GM12878 (cell line): ENCODE results near the gene PCNX1. TPM values are rescaled to one million over a fixed set of nuclear protein-coding genes. Genes with fewer than 3 reads are reported as not detected.
A peak's percentile ranks its signal among the peaks of the same experiment; 100 is the strongest.

Experiments used
- CBX5 ChIP-seq: sonication (generic); IDR thresholded peaks from 2 replicates; pipeline ENCODE4 v1.6.1; 2016; ENCODE audit warnings: low read depth, moderate library complexity, mild to moderate bottlenecking, inconsistent platforms
- EP300 ChIP-seq, 2 experiments: fragments of 150-350 bp in 1 of 2; IDR thresholded peaks; 2 replicates each; pipeline ENCODE4 v1.6.1; 2011 to 2012; ENCODE audit warnings: low read depth in 2 of 2, low read length in 2 of 2, borderline replicate concordance in 1 of 2, improper control_type of control experiment in 1 of 2, inconsistent platforms in 1 of 2; ENCODE audit not compliant: control insufficient read depth in 1 of 2
- GATAD2B ChIP-seq: fragments of 450-650 bp; conservative IDR thresholded peaks from 2 replicates; pipeline ENCODE4 v1.6.1; 2017; ENCODE audit warnings: low read depth, mild to moderate bottlenecking, moderate library complexity
- PAX5 ChIP-seq: IDR thresholded peaks from 2 replicates; pipeline ENCODE4 v1.6.1; 2011; ENCODE audit warnings: low read depth, low read length, borderline replicate concordance
- RB1 ChIP-seq: fragments of 450-650 bp; formaldehyde crosslinking; IDR thresholded peaks from 2 replicates; pipeline ENCODE4 v1.6.1; 2017; ENCODE audit warnings: mild to moderate bottlenecking, borderline replicate concordance
- SIX5 ChIP-seq: IDR thresholded peaks from 2 replicates; pipeline ENCODE4 v1.6.1; 2011; ENCODE audit warnings: mild to moderate bottlenecking, low read depth, low read length, moderate library complexity; ENCODE audit not compliant: severe bottlenecking
- TAF1 ChIP-seq: IDR thresholded peaks from 2 replicates; pipeline ENCODE4 v1.6.1; 2011; ENCODE audit warnings: mild to moderate bottlenecking, low read depth, low read length, borderline replicate concordance
- WRNIP1 ChIP-seq: IDR thresholded peaks from 2 replicates; pipeline ENCODE4 v1.6.1; 2011; ENCODE audit warnings: low read depth, low read length, improper control_type of control experiment, borderline replicate concordance
- ZNF207 ChIP-seq: fragments of 450-650 bp; IDR thresholded peaks from 2 replicates; pipeline ENCODE4 v1.6.1; 2014; ENCODE audit warnings: antibody characterized with exemption, mild to moderate bottlenecking, borderline replicate concordance
- polyA plus RNA-seq, 11 experiments: library from polyadenylated mRNA; depleted of rRNA in 4 of 11; unstranded in 6 of 11; stranded (reverse) in 5 of 11; fragments of >200 nt; fragmentation: Nextera tagmentation in 4 of 11; fragmentation: Illumina TruSeq in 1 of 11; extraction: Ambion mirVana in 4 of 11; extraction: Trizol in 1 of 11; gene quantifications; 1 replicate in 1 of 11; 2 replicates in 10 of 11; pipeline versions ENCODE4 v1.2.1 to v1.2.3, GENCODE V29; 2011 to 2016; ENCODE audit warnings: inconsistent platforms in 2 of 11, missing spikeins in 2 of 11, low read depth in 1 of 11
- total RNA-seq, 4 experiments: library from RNA; depleted of rRNA in 3 of 4; stranded (reverse); fragments of >200 nt in 3 of 4; fragmentation: Illumina TruSeq in 1 of 4; extraction: Trizol in 1 of 4; gene quantifications; 2 replicates each; pipeline versions ENCODE4 v1.2.1 to v1.2.3, GENCODE V29; 2013 to 2021
- TF ChIP-seq, protein P1 (sequence below): IDR thresholded peaks from 2 replicates; pipeline ENCODE4 v1.6.1; 2011; ENCODE audit warnings: borderline replicate concordance, low read depth, mild to moderate bottlenecking, moderate library complexity, low read length; ENCODE audit not compliant: insufficient read depth, poor library complexity, severe bottlenecking
- TF ChIP-seq, protein P2 (sequence below): IDR thresholded peaks from 2 replicates; pipeline ENCODE4 v1.6.1; 2012; ENCODE audit warnings: improper control_type of control experiment, low read depth, low read length; ENCODE audit not compliant: insufficient replicate concordance
- TF ChIP-seq, protein P3 (sequence below): fragments of 450-650 bp; IDR thresholded peaks from 2 replicates; pipeline ENCODE4 v1.6.1; 2017; ENCODE audit warnings: antibody characterized with exemption, mild to moderate bottlenecking, moderate library complexity
- TF ChIP-seq, protein P4 (sequence below): fragments of 450-650 bp; IDR thresholded peaks from 2 replicates; pipeline ENCODE4 v1.6.1; 2017; ENCODE audit warnings: mild to moderate bottlenecking, moderate library complexity

PCNX1 gene
- total and polyA plus RNA-seq, 10 of the 15 experiments (the other 5 are each of a cell fraction or from before 2014, with no cell fraction given) = 4.6 to 53.9 (median 20.5) TPM

DNA sequence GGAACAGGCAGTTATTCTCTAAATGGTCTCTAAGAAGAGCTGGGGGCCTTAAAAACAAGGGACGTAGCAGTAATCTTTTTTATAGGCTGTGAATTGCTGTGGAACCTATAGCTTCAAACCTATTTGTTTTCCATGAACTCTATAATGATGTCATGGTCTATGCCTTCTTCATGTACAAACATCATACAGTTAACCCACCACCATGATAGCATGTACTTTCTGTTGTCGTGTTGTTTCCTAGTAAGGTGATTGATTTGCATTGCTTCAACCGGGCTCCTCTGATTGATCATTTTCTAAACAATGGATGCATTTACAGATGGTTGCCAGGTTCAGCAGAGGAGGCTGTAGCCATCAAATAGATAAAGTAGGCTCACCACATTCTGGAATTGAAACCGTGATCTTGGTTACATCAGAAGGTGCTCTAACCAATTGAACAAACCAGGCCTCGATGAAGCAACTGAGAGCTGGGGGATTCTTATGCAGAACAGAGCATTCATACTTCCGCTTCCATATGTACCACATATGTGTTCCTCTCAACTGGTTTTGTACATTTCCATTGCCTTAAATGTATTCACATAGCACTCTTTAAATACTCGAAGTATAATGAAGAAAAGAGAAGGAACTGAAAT is 25.6 kb upstream of the PCNX1 start (continued):
- TF ChIP-seq, protein P1, sequence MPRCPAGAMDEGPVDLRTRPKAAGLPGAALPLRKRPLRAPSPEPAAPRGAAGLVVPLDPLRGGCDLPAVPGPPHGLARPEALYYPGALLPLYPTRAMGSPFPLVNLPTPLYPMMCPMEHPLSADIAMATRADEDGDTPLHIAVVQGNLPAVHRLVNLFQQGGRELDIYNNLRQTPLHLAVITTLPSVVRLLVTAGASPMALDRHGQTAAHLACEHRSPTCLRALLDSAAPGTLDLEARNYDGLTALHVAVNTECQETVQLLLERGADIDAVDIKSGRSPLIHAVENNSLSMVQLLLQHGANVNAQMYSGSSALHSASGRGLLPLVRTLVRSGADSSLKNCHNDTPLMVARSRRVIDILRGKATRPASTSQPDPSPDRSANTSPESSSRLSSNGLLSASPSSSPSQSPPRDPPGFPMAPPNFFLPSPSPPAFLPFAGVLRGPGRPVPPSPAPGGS = no peak
- TF ChIP-seq, protein P2, sequence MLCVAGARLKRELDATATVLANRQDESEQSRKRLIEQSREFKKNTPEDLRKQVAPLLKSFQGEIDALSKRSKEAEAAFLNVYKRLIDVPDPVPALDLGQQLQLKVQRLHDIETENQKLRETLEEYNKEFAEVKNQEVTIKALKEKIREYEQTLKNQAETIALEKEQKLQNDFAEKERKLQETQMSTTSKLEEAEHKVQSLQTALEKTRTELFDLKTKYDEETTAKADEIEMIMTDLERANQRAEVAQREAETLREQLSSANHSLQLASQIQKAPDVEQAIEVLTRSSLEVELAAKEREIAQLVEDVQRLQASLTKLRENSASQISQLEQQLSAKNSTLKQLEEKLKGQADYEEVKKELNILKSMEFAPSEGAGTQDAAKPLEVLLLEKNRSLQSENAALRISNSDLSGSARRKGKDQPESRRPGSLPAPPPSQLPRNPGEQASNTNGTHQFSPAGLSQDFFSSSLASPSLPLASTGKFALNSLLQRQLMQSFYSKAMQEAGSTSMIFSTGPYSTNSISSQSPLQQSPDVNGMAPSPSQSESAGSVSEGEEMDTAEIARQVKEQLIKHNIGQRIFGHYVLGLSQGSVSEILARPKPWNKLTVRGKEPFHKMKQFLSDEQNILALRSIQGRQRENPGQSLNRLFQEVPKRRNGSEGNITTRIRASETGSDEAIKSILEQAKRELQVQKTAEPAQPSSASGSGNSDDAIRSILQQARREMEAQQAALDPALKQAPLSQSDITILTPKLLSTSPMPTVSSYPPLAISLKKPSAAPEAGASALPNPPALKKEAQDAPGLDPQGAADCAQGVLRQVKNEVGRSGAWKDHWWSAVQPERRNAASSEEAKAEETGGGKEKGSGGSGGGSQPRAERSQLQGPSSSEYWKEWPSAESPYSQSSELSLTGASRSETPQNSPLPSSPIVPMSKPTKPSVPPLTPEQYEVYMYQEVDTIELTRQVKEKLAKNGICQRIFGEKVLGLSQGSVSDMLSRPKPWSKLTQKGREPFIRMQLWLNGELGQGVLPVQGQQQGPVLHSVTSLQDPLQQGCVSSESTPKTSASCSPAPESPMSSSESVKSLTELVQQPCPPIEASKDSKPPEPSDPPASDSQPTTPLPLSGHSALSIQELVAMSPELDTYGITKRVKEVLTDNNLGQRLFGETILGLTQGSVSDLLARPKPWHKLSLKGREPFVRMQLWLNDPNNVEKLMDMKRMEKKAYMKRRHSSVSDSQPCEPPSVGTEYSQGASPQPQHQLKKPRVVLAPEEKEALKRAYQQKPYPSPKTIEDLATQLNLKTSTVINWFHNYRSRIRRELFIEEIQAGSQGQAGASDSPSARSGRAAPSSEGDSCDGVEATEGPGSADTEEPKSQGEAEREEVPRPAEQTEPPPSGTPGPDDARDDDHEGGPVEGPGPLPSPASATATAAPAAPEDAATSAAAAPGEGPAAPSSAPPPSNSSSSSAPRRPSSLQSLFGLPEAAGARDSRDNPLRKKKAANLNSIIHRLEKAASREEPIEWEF = peak; percentile 86
- TF ChIP-seq GATAD2B = no peak
- 0 out of 2 replicates have a peak, but pooled peaks have one; percentile 23 for TF ChIP-seq CBX5
- no peak; the same call in 1 of the 2 replicates for TF ChIP-seq PAX5
- TF ChIP-seq TAF1 = no peak
- no peak for TF ChIP-seq RB1
- TF ChIP-seq, protein P3, sequence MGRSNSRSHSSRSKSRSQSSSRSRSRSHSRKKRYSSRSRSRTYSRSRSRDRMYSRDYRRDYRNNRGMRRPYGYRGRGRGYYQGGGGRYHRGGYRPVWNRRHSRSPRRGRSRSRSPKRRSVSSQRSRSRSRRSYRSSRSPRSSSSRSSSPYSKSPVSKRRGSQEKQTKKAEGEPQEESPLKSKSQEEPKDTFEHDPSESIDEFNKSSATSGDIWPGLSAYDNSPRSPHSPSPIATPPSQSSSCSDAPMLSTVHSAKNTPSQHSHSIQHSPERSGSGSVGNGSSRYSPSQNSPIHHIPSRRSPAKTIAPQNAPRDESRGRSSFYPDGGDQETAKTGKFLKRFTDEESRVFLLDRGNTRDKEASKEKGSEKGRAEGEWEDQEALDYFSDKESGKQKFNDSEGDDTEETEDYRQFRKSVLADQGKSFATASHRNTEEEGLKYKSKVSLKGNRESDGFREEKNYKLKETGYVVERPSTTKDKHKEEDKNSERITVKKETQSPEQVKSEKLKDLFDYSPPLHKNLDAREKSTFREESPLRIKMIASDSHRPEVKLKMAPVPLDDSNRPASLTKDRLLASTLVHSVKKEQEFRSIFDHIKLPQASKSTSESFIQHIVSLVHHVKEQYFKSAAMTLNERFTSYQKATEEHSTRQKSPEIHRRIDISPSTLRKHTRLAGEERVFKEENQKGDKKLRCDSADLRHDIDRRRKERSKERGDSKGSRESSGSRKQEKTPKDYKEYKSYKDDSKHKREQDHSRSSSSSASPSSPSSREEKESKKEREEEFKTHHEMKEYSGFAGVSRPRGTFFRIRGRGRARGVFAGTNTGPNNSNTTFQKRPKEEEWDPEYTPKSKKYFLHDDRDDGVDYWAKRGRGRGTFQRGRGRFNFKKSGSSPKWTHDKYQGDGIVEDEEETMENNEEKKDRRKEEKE = no peak
- TF ChIP-seq, protein P4, sequence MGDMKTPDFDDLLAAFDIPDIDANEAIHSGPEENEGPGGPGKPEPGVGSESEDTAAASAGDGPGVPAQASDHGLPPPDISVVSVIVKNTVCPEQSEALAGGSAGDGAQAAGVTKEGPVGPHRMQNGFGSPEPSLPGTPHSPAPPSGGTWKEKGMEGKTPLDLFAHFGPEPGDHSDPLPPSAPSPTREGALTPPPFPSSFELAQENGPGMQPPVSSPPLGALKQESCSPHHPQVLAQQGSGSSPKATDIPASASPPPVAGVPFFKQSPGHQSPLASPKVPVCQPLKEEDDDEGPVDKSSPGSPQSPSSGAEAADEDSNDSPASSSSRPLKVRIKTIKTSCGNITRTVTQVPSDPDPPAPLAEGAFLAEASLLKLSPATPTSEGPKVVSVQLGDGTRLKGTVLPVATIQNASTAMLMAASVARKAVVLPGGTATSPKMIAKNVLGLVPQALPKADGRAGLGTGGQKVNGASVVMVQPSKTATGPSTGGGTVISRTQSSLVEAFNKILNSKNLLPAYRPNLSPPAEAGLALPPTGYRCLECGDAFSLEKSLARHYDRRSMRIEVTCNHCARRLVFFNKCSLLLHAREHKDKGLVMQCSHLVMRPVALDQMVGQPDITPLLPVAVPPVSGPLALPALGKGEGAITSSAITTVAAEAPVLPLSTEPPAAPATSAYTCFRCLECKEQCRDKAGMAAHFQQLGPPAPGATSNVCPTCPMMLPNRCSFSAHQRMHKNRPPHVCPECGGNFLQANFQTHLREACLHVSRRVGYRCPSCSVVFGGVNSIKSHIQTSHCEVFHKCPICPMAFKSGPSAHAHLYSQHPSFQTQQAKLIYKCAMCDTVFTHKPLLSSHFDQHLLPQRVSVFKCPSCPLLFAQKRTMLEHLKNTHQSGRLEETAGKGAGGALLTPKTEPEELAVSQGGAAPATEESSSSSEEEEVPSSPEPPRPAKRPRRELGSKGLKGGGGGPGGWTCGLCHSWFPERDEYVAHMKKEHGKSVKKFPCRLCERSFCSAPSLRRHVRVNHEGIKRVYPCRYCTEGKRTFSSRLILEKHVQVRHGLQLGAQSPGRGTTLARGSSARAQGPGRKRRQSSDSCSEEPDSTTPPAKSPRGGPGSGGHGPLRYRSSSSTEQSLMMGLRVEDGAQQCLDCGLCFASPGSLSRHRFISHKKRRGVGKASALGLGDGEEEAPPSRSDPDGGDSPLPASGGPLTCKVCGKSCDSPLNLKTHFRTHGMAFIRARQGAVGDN = no peak
- no peak for TF ChIP-seq WRNIP1
- TF ChIP-seq ZNF207 = no peak
- TF ChIP-seq EP300 (IDR thresholded peaks at IDR 0.05; ENCODE audit: borderline replicate concordance in 1 of 2, control insufficient read depth in 1 of 2, low read depth in 2 of 2, low read length in 2 of 2) = peak; percentile 72 to 81
- TF ChIP-seq SIX5 = no peak
